Mucosa of gallbladder (tissue), 1 donor: Measurements from ENCODE around the gene FAT3. TPM values are rescaled to one million over a fixed set of nuclear protein-coding genes. Genes with fewer than 3 reads are reported as not detected.

Experiments
- DNase-seq: peaks from one replicate; pipeline ENCODE4 v3.0.0-alpha.2; 2020; ENCODE audit warnings: low spot score
- total RNA-seq: library from RNA; stranded (reverse); gene quantifications from one replicate; pipeline ENCODE4 v1.2.1, GENCODE V29; 2021
- donor health status: DM: no; HTN: no; CAD: no.

FAT3 gene
- 1.4 TPM for total RNA-seq

- no peak for DNase-seq
Measured at GRCh38 chr11:92224407-92225124, at the start of gene FAT3. TSS of gene FAT3 (plus strand) at chr11:92224818. CDS start at chr11:92352113, 127,295 bp downstream.

- no peak for DNase-seq
Measured at GRCh38 chr11:92179017-92179670, 45.5 kb upstream of the FAT3 start.

- DNase-seq, result no peak
Measured at GRCh38 chr11:92180226-92180625, 44.4 kb upstream of the FAT3 start.

GRCh38 chr11:92180664-92181251 is 43.9 kb upstream of the FAT3 start:
- no peak for DNase-seq

- DNase-seq, result no peak
Measured at GRCh38 chr11:92190535-92191206, 33.9 kb upstream of the FAT3 start.

- no peak for DNase-seq
Measured at GRCh38 chr11:92192141-92192540, 32.5 kb upstream of the FAT3 start.

GRCh38 chr11:92198268-92198667 is 26.4 kb upstream of the FAT3 start:
- DNase-seq, result no peak

GRCh38 chr11:92199991-92200390 is 24.6 kb upstream of the FAT3 start:
- no peak for DNase-seq

GRCh38 chr11:92204731-92205130 is 19.9 kb upstream of the FAT3 start:
- no peak for DNase-seq

GRCh38 chr11:92206441-92206840 is 18.2 kb upstream of the FAT3 start:
- no peak for DNase-seq

- DNase-seq, result no peak
Measured at GRCh38 chr11:92211576-92212167, 12.9 kb upstream of the FAT3 start.

- no peak for DNase-seq
Measured at GRCh38 chr11:92212530-92212929, 12.1 kb upstream of the FAT3 start.

- DNase-seq, result no peak
Measured at GRCh38 chr11:92216789-92217188, 7.8 kb upstream of the FAT3 start.

- no peak for DNase-seq
Measured at GRCh38 chr11:92219476-92219875, 5.1 kb upstream of the FAT3 start.

- no peak for DNase-seq
Measured at GRCh38 chr11:92222701-92223100, 1.9 kb upstream of the FAT3 start.

GRCh38 chr11:92224054-92224406 is 588 bp upstream of the FAT3 start:
- no peak for DNase-seq

GRCh38 chr11:92225125-92225567 is 528 bp downstream of the FAT3 start:
- no peak for DNase-seq

- DNase-seq, result no peak
Measured at GRCh38 chr11:92225568-92226330, 1.1 kb downstream of the FAT3 start.

GRCh38 chr11:92226331-92227229 is 2.0 kb downstream of the FAT3 start:
- no peak for DNase-seq

GRCh38 chr11:92227230-92227814 is 2.7 kb downstream of the FAT3 start:
- DNase-seq, result no peak
